ENCODE data around the gene PLPP2.

DNA sequence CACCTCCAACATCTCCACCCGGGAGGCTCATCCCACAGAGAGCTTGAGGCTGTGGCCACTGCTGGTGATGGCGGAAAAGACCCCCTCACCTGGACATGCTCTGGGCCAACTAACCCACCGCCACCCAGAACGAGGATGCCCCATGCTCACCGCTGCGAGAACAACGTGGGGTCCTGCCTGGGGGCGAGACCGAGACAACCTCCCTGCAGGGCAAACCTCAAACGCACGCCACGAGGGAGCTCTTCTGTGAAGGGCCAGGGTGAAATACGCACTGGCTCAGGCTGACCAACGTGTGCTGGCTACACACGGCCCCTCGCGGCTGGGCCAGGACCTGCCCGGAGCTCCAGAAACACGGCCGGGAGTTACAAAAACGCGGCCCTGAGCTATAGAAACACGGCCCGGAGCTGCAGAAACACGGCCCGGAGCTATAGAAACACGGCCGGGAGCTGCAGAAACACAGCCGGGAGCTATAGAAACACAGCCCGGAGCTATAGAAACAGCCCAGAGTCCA is 19.0 kb upstream of the PLPP2 start:
- TF ChIP-seq, protein P1, sequence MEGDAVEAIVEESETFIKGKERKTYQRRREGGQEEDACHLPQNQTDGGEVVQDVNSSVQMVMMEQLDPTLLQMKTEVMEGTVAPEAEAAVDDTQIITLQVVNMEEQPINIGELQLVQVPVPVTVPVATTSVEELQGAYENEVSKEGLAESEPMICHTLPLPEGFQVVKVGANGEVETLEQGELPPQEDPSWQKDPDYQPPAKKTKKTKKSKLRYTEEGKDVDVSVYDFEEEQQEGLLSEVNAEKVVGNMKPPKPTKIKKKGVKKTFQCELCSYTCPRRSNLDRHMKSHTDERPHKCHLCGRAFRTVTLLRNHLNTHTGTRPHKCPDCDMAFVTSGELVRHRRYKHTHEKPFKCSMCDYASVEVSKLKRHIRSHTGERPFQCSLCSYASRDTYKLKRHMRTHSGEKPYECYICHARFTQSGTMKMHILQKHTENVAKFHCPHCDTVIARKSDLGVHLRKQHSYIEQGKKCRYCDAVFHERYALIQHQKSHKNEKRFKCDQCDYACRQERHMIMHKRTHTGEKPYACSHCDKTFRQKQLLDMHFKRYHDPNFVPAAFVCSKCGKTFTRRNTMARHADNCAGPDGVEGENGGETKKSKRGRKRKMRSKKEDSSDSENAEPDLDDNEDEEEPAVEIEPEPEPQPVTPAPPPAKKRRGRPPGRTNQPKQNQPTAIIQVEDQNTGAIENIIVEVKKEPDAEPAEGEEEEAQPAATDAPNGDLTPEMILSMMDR (IDR thresholded peaks at IDR 0.05; ENCODE audit: borderline replicate concordance, extremely low read depth, low read length, poor library complexity, severe bottlenecking), result no peak
- no peak for TF ChIP-seq EZH2 (IDR thresholded peaks at IDR 0.05; ENCODE audit: borderline replicate concordance, low read depth, low read length, severe bottlenecking)

Measured in DND-41 (cell line).